Neural crest cell (in vitro differentiated cells): ENCODE measurements around the gene SUN5. TPM values are rescaled to one million over a fixed set of nuclear protein-coding genes. Genes with fewer than 3 reads are reported as not detected.

Experiments used
- DNase-seq: peaks from one replicate; pipeline ENCODE4 v3.0.0; 2021; ENCODE audit warnings: low read depth, mixed read lengths, low spot score
- H3K27ac Mint-ChIP-seq: one replicate; pipeline ENCODE4 v1.8.0; 2021; ENCODE audit warnings: mild to moderate bottlenecking, mixed read lengths; ENCODE audit not compliant: unreplicated experiment
- H3K27me3 Mint-ChIP-seq: 2 replicates; pipeline ENCODE4 v1.8.0; 2021; ENCODE audit warnings: low read depth, mild to moderate bottlenecking, mixed read lengths
- H3K36me3 Mint-ChIP-seq: 2 replicates; pipeline ENCODE4 v1.8.0; 2021; ENCODE audit warnings: low read depth, mild to moderate bottlenecking, mixed read lengths
- H3K4me1 Mint-ChIP-seq: 2 replicates; pipeline ENCODE4 v1.8.0; 2021; ENCODE audit warnings: mixed read lengths
- H3K4me3 Mint-ChIP-seq: one replicate; pipeline ENCODE4 v1.8.0; 2021; ENCODE audit warnings: mild to moderate bottlenecking, mixed read lengths
- H3K9me3 Mint-ChIP-seq: 2 replicates; pipeline ENCODE4 v1.8.0; 2021; ENCODE audit warnings: mixed read lengths
- total RNA-seq: library from RNA; stranded (reverse); gene quantifications from 2 replicates; pipeline ENCODE4 v1.2.1, GENCODE V29; 2021
- TF ChIP-seq, protein P1 (sequence below): fragments of 200-600 bp; sonication (generic); conservative IDR thresholded peaks from 2 replicates; pipeline ENCODE4 v1.5.0; 2021; ENCODE audit warnings: antibody characterized with exemption, mild to moderate bottlenecking

Gene SUN5
- total RNA-seq, 1 donor from 2014 or later, result not detected

- Mint-ChIP-seq H3K27me3 (peaks cover 3% of the 10 kb centered on the region), H3K27ac (no peak overlapping the region), H3K4me1 (no peaks in the 10 kb centered on the region), H3K4me3 (no peak overlapping the region), H3K9me3 (no peaks in the 10 kb centered on the region), H3K36me3 (no peaks in the 10 kb centered on the region)
- no peak for DNase-seq
- TF ChIP-seq, protein P1, sequence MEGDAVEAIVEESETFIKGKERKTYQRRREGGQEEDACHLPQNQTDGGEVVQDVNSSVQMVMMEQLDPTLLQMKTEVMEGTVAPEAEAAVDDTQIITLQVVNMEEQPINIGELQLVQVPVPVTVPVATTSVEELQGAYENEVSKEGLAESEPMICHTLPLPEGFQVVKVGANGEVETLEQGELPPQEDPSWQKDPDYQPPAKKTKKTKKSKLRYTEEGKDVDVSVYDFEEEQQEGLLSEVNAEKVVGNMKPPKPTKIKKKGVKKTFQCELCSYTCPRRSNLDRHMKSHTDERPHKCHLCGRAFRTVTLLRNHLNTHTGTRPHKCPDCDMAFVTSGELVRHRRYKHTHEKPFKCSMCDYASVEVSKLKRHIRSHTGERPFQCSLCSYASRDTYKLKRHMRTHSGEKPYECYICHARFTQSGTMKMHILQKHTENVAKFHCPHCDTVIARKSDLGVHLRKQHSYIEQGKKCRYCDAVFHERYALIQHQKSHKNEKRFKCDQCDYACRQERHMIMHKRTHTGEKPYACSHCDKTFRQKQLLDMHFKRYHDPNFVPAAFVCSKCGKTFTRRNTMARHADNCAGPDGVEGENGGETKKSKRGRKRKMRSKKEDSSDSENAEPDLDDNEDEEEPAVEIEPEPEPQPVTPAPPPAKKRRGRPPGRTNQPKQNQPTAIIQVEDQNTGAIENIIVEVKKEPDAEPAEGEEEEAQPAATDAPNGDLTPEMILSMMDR, result no peak
These were observed 22.0 kb upstream of the SUN5 start for GRCh38 chr20:33026072-33026778.

- DNase-seq, result no peak
- Mint-ChIP-seq H3K4me3 (no peak overlapping the region), H3K27ac (no peak overlapping the region), H3K4me1 (no peaks in the 10 kb centered on the region), H3K27me3 (peaks cover 3% of the 10 kb centered on the region), H3K9me3 (no peaks in the 10 kb centered on the region), H3K36me3 (no peaks in the 10 kb centered on the region)
- TF ChIP-seq, protein P1, result no peak
These were observed 21.2 kb upstream of the SUN5 start for GRCh38 chr20:33025318-33025876.

- Mint-ChIP-seq H3K27ac (no peak overlapping the region), H3K9me3 (no peaks in the 10 kb centered on the region), H3K27me3 (peaks cover 3% of the 10 kb centered on the region), H3K4me1 (no peaks in the 10 kb centered on the region), H3K36me3 (no peaks in the 10 kb centered on the region), H3K4me3 (no peak overlapping the region)
- TF ChIP-seq, protein P1, result no peak
- DNase-seq, result no peak
These were observed 20.5 kb upstream of the SUN5 start for GRCh38 chr20:33024609-33025317.

DNA sequence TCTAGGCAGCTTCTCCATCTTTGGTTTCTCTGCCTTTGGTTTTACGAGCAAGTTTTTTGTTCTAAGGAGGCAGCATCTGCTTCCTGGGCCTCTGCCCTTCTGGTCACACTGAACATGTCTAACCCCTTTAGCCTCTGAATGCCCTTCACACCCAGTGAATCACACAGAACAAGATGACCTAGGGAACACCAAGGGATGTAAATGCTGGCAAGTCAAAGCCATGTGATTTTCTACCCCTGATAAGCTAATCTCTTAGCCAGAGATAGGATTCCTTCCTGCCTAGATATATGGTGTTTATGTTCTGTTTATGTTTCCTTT, 20.0 kb upstream of the SUN5 start:
- Mint-ChIP-seq H3K4me1 (no peaks in the 10 kb centered on the region), H3K27me3 (peaks cover 3% of the 10 kb centered on the region), H3K27ac (no peak overlapping the region), H3K9me3 (no peaks in the 10 kb centered on the region), H3K36me3 (no peaks in the 10 kb centered on the region), H3K4me3 (no peak overlapping the region)
- DNase-seq, result no peak
- TF ChIP-seq, protein P1, result no peak

DNA sequence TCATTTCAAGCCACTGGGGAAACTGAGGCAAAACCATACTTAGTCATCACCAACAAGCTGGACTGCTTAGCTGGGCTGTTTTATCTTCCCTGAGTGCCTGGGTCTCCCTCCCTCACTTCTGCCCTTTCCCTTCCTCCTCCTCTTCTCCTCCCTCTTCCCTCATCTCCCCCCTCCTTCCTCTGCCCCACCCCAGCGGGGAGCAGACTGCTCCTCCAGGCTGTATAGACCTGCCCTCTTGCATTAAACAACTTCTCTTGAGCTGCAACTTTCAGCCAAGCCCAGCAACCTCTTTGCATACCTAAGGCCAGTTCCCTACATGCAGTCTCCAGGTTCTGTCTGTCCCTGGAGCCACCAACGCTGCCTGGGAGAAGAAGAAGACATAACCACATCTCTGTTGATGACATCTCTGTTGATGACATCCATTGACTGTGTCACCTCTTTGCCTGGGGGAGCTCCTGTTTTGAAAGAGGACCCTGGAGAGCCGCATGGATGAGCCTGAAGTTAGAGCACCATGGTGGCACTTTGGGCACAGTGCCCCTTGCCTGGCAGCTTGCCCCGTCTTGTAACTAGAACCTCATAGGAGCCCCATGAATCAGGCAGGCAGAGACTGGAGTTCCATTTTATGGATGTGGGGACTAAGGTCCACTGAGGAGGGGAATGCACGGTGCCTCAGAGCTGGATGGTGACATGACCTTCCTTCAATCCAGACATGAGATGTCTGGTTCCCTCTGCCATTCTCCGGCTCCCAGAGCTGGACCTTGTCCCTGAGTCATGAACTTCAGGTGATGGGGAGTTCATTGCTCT, 19.4 kb upstream of the SUN5 start:
- H3K27me3 Mint-ChIP-seq, result peaks cover 3% of the 10 kb centered on the region
- H3K36me3 Mint-ChIP-seq, result no peaks in the 10 kb centered on the region
- no peaks in the 10 kb centered on the region for H3K9me3 Mint-ChIP-seq
- TF ChIP-seq, protein P1, result no peak
- no peaks in the 10 kb centered on the region for H3K4me1 Mint-ChIP-seq
- no peak overlapping the region for H3K27ac Mint-ChIP-seq
- no peak for DNase-seq
- no peak overlapping the region for H3K4me3 Mint-ChIP-seq
